CD14-positive monocyte (primary cell): ENCODE results near the gene ERFE. TPM values are rescaled to one million over a fixed set of nuclear protein-coding genes. Genes with fewer than 3 reads are reported as not detected.

Experiments
- DNase-seq, 3 donors: peaks; one replicate each; pipeline ENCODE4 v3.0.0-alpha.2; 2011 to 2022
- H2AFZ ChIP-seq: 2 replicates; pipeline ENCODE4 v1.6.0; 2012; ENCODE audit warnings: mild to moderate bottlenecking, low read depth, low read length, inconsistent platforms; ENCODE audit not compliant: insufficient read depth, poor library complexity, severe bottlenecking
- H3K27ac ChIP-seq, 2 donors: 1 replicate in 1 of 2; 2 replicates in 1 of 2; pipeline ENCODE4 v1.5.1; 2012 to 2013; ENCODE audit warnings: low read length in 2 of 2, control low read depth in 1 of 2, inconsistent platforms in 1 of 2, low read depth in 1 of 2, mild to moderate bottlenecking in 1 of 2
- H3K27me3 ChIP-seq, 2 donors: one replicate each; pipeline versions ENCODE4 v1.6.0 to v1.6.1; 2011 to 2013; ENCODE audit warnings: low read length in 2 of 2; ENCODE audit not compliant: control insufficient read depth in 2 of 2, insufficient read depth in 2 of 2
- H3K36me3 ChIP-seq, 2 donors: replicated peaks in 1 of 2; 1 replicate in 1 of 2; 2 replicates in 1 of 2; pipeline versions ENCODE4 v1.5.1 to v1.6.1; 2012 to 2013; ENCODE audit warnings: low read length in 2 of 2, control low read depth in 1 of 2, inconsistent platforms in 1 of 2, mild to moderate bottlenecking in 1 of 2; ENCODE audit not compliant: insufficient read depth in 2 of 2, control insufficient read depth in 1 of 2
- H3K4me1 ChIP-seq, 2 donors: 1 replicate in 1 of 2; 2 replicates in 1 of 2; pipeline versions ENCODE4 v1.5.1 to v1.6.1; 2012 to 2013; ENCODE audit warnings: low read length in 2 of 2, control low read depth in 1 of 2, inconsistent platforms in 1 of 2, mild to moderate bottlenecking in 1 of 2, moderate library complexity in 1 of 2; ENCODE audit not compliant: insufficient read depth in 2 of 2, control insufficient read depth in 1 of 2
- H3K4me2 ChIP-seq: replicated peaks from 2 replicates; pipeline ENCODE3; 2012; ENCODE audit warnings: low read length, moderate library complexity, mild to moderate bottlenecking; ENCODE audit not compliant: poor library complexity, severe bottlenecking; ENCODE audit errors: extremely low read depth
- H3K4me3 ChIP-seq, 3 experiments: fragments of 200-600 bp in 1 of 3; sonication (generic) in 1 of 3; replicated peaks in 1 of 3; 1 replicate in 2 of 3; 2 replicates in 1 of 3; pipeline ENCODE4 v1.5.1; 2011 to 2013; ENCODE audit warnings: low read length in 3 of 3, mild to moderate bottlenecking in 3 of 3, control low read depth in 2 of 3, low read depth in 2 of 3, inconsistent platforms in 1 of 3, moderate library complexity in 1 of 3
- H3K79me2 ChIP-seq: 2 replicates; pipeline ENCODE4 v1.6.0; 2012; ENCODE audit warnings: mild to moderate bottlenecking, control low read depth, inconsistent platforms, low read length, moderate library complexity; ENCODE audit not compliant: insufficient read depth
- H3K9ac ChIP-seq: 2 replicates; pipeline ENCODE4 v1.6.0; 2017; ENCODE audit warnings: low read length, mild to moderate bottlenecking; ENCODE audit not compliant: insufficient read depth, poor library complexity, severe bottlenecking
- H3K9me3 ChIP-seq, 2 donors: replicated peaks in 1 of 2; 1 replicate in 1 of 2; 2 replicates in 1 of 2; pipeline versions ENCODE4 v1.5.1 to v1.6.1; 2012 to 2013; ENCODE audit warnings: low read length in 2 of 2, control low read depth in 1 of 2; ENCODE audit not compliant: control insufficient read depth in 1 of 2, insufficient read depth in 1 of 2
- H4K20me1 ChIP-seq: 2 replicates; pipeline ENCODE4 v1.6.0; 2012; ENCODE audit warnings: mild to moderate bottlenecking, low read length, control low read depth, moderate library complexity; ENCODE audit not compliant: insufficient read depth
- H3K27ac Mint-ChIP-seq, 7 donors: one replicate each; pipeline ENCODE4 v1.8.0; 2020; ENCODE audit warnings: mild to moderate bottlenecking in 7 of 7, mixed read lengths in 7 of 7, moderate library complexity in 6 of 7, inconsistent platforms in 2 of 7
- H3K27me3 Mint-ChIP-seq, 3 donors: one replicate each; pipeline ENCODE4 v1.8.0; 2021 to 2022; ENCODE audit warnings: low read depth in 3 of 3, mild to moderate bottlenecking in 3 of 3, mixed read lengths in 3 of 3, moderate library complexity in 3 of 3, inconsistent platforms in 1 of 3
- H3K36me3 Mint-ChIP-seq, 2 donors: one replicate each; pipeline ENCODE4 v1.8.0; 2020; ENCODE audit warnings: mixed read lengths in 2 of 2, inconsistent platforms in 1 of 2, mild to moderate bottlenecking in 1 of 2
- H3K4me1 Mint-ChIP-seq: one replicate; pipeline ENCODE4 v1.8.0; 2020; ENCODE audit warnings: mild to moderate bottlenecking, mixed read lengths
- H3K4me3 Mint-ChIP-seq, 2 donors: one replicate each; pipeline ENCODE4 v1.8.0; 2020; ENCODE audit warnings: mild to moderate bottlenecking in 2 of 2, mixed read lengths in 2 of 2, moderate library complexity in 1 of 2
- H3K9me3 Mint-ChIP-seq, 7 donors: one replicate each; pipeline ENCODE4 v1.8.0; 2020 to 2022; ENCODE audit warnings: mixed read lengths in 7 of 7, mild to moderate bottlenecking in 6 of 7, moderate library complexity in 6 of 7, inconsistent platforms in 2 of 7
- CTCF ChIP-seq: fragments of 200-600 bp; IDR thresholded peaks from one replicate; pipeline ENCODE4 v1.8.0; 2022; ENCODE audit warnings: antibody characterized with exemption, mild to moderate bottlenecking
- WGBS: methylation state at CpG from one replicate; pipeline ENCODE4 v1.1.5; 2013; ENCODE audit warnings: missing lambda C conversion rate; ENCODE audit not compliant: insufficient coverage; 5-methylcytosine and 5-hydroxymethylcytosine counted together
- intact Hi-C, 2 donors: fragments of 100-400 bp; cut with micrococcal nuclease; formaldehyde crosslinking; loops; one replicate each; pipeline versions ENCODE4 v1.15.0 to v1.15.1; 2023
- polyA plus RNA-seq, 3 donors: library from polyadenylated mRNA; depleted of rRNA in 1 of 3; unstranded in 2 of 3; stranded (reverse) in 1 of 3; fragments of 300-500 nt in 2 of 3; fragments of >200 nt in 1 of 3; fragmentation: Illumina TruSeq in 2 of 3; gene quantifications; 1 replicate in 2 of 3; 2 replicates in 1 of 3; pipeline ENCODE4 v1.2.3, GENCODE V29; 2012 to 2021

ERFE gene
- polyA plus RNA-seq, 3 donors: not detected

GRCh38 chr2:238120463-238121298 is 38.1 kb upstream of the ERFE start:
- Histone ChIP-seq H3K9me3 (no peaks in the 10 kb centered on the region), H4K20me1 (no peaks in the 10 kb centered on the region), H3K27ac (no peak overlapping the region), H2AFZ (no peak overlapping the region), H3K9ac (no peak overlapping the region), H3K4me3 (no peak overlapping the region), H3K27me3 (peaks cover 0 to 3% of the 10 kb centered on the region in 2 donors), H3K4me2 (no peak overlapping the region), H3K79me2 (no peaks in the 10 kb centered on the region), H3K36me3 (no peaks in the 10 kb centered on the region), H3K4me1 (no peaks in the 10 kb centered on the region)
- TF ChIP-seq CTCF: no peak
- Mint-ChIP-seq H3K4me1 (no peaks in the 10 kb centered on the region), H3K36me3 (no peaks in the 10 kb centered on the region), H3K4me3 (no peak overlapping the region), H3K9me3 (peaks cover 0 to 4% (median 1%) of the 10 kb centered on the region in 7 donors), H3K27me3 (peaks cover 10 to 20% (median 17%) of the 10 kb centered on the region in 3 donors), H3K27ac (peak overlapping the region in 1 of 7 donors; percentile 35)
- 82% methylated on average over 13 of the region's 30 CpGs for WGBS
- intact Hi-C loops: no loop called here
- no peak for DNase-seq

- Histone ChIP-seq H3K9me3 (no peaks in the 10 kb centered on the region), H3K27me3 (peaks cover 0 to 3% of the 10 kb centered on the region in 2 donors), H3K4me1 (no peaks in the 10 kb centered on the region), H3K4me2 (no peak overlapping the region), H4K20me1 (no peaks in the 10 kb centered on the region), H3K27ac (no peak overlapping the region), H3K9ac (no peak overlapping the region), H2AFZ (no peak overlapping the region), H3K79me2 (no peaks in the 10 kb centered on the region), H3K4me3 (no peak overlapping the region), H3K36me3 (no peaks in the 10 kb centered on the region)
- no peak for TF ChIP-seq CTCF
- WGBS: 92% methylated on average over 18 of the region's 27 CpGs
- intact Hi-C loops: no loop called here
- Mint-ChIP-seq H3K27me3 (peaks cover 10 to 20% (median 17%) of the 10 kb centered on the region in 3 donors), H3K36me3 (no peaks in the 10 kb centered on the region), H3K4me1 (no peaks in the 10 kb centered on the region), H3K4me3 (no peak overlapping the region), H3K27ac (no peak overlapping the region), H3K9me3 (peaks cover 0 to 4% (median 1%) of the 10 kb centered on the region in 7 donors)
- DNase-seq: no peak
These were observed 37.1 kb upstream of the ERFE start for GRCh38 chr2:238121511-238122286.
